ENCODE results near the gene SORBS1. TPM values are rescaled to one million over a fixed set of nuclear protein-coding genes. Genes with fewer than 3 reads are reported as not detected.

Gene SORBS1
- total and polyA plus RNA-seq, 2 of the 13 experiments (the other 11 are each of a cell fraction or from before 2014, with no cell fraction given), result 16.8 to 39.8 TPM

GRCh38 chr10:95278061-95278988 lies 282.8 kb downstream of the SORBS1 start (continued):
- no peak for TF ChIP-seq ZNF713 (CRISPR knock-in tag; IDR thresholded peaks at IDR 0.05)
- no peak for TF ChIP-seq NONO (IDR thresholded peaks at IDR 0.05)
- peak; percentile 75 for TF ChIP-seq NONO (CRISPR knock-in tag; conservative IDR thresholded peaks at IDR 0.05)
- TF ChIP-seq ZNF772 (CRISPR knock-in tag; IDR thresholded peaks at IDR 0.05), result peak; percentile 77; the same call in 1 of the 2 replicates
- TF ChIP-seq ZBTB21 (CRISPR knock-in tag; IDR thresholded peaks at IDR 0.05), result peak; percentile 86
- TF ChIP-seq ATF4 (CRISPR knock-in tag; IDR thresholded peaks at IDR 0.05), result peak in 1 of 2 experiments; percentile 87; a peak in 2 of 4 replicates
- TF ChIP-seq ATF1 (CRISPR knock-in tag; IDR thresholded peaks at IDR 0.05), result peak; percentile 46; the same call in 1 of the 2 replicates
- peak; percentile 78; the same call in 1 of the 2 replicates for TF ChIP-seq PHF21A (CRISPR knock-in tag; IDR thresholded peaks at IDR 0.05)
- TF ChIP-seq ZNF264 (CRISPR knock-in tag; IDR thresholded peaks at IDR 0.05), result peak; percentile 71; the same call in 1 of the 2 replicates
- TF ChIP-seq THRA (CRISPR knock-in tag; IDR thresholded peaks at IDR 0.05; ENCODE audit: borderline replicate concordance), result peak; percentile 87; the same call in 1 of the 2 replicates
- TF ChIP-seq ZBTB7B (CRISPR knock-in tag; IDR thresholded peaks at IDR 0.05), result peak; percentile 93
- TF ChIP-seq MED1 (CRISPR knock-in tag; IDR thresholded peaks at IDR 0.05), result peak; percentile 87
- TF ChIP-seq FOXP4 (CRISPR knock-in tag; IDR thresholded peaks at IDR 0.05), result peak; percentile 94
- TF ChIP-seq CEBPG (CRISPR knock-in tag; IDR thresholded peaks at IDR 0.05), result peak; percentile 92
- peak; percentile 52; the same call in 1 of the 2 replicates for TF ChIP-seq JUND (CRISPR knock-in tag; IDR thresholded peaks at IDR 0.05)
- no peak for TF ChIP-seq ETV6 (CRISPR knock-in tag; conservative IDR thresholded peaks at IDR 0.05)
- peak; percentile 84 for TF ChIP-seq SMAD3 (CRISPR knock-in tag; IDR thresholded peaks at IDR 0.05)
- peak; percentile 83 for TF ChIP-seq SP5 (CRISPR knock-in tag; IDR thresholded peaks at IDR 0.05; ENCODE audit: borderline replicate concordance, low read depth)
- no peak for TF ChIP-seq BRD4 (CRISPR knock-in tag; IDR thresholded peaks at IDR 0.05)
- TF ChIP-seq EP300 (IDR thresholded peaks at IDR 0.05; ENCODE audit: low read depth in 2 of 2, low read length in 2 of 2), result peak; percentile 69 to 95; a peak in 3 of 4 replicates
- peak; percentile 97 for TF ChIP-seq EP300 (CRISPR knock-in tag; IDR thresholded peaks at IDR 0.05; ENCODE audit: borderline replicate concordance)
- no peak for TF ChIP-seq ZNF83 (CRISPR knock-in tag; IDR thresholded peaks at IDR 0.05; ENCODE audit: borderline replicate concordance)
- no peak for TF ChIP-seq ZNF17 (CRISPR knock-in tag; IDR thresholded peaks at IDR 0.05)
- TF ChIP-seq KDM4B (CRISPR knock-in tag; IDR thresholded peaks at IDR 0.05), result peak; percentile 92
- peak; percentile 58; the same call in 1 of the 2 replicates for TF ChIP-seq MIXL1 (CRISPR knock-in tag; IDR thresholded peaks at IDR 0.05)
- TF ChIP-seq ZNF33B (CRISPR knock-in tag; IDR thresholded peaks at IDR 0.05), result peak; percentile 42; the same call in 1 of the 2 replicates
- peak; percentile 98 for TF ChIP-seq SOX13 (IDR thresholded peaks at IDR 0.05)
- TF ChIP-seq SOX13 (CRISPR knock-in tag; conservative IDR thresholded peaks at IDR 0.05 in 1 of 2, IDR thresholded peaks at IDR 0.05 in 1 of 2), result peak in 1 of 2 experiments; percentile 99; a peak in 2 of 4 replicates
